ENCODE results near the gene SNCG.
"Not testable (repeated sequence)": the region's sequence is repeated elsewhere in the genome, so short reads cannot be mapped to it uniquely, and the experiment has no call there.

SNCG gene

GRCh38 chr10:86944907-86945306 is 13.5 kb upstream of the SNCG start:
- in situ Hi-C loops (cut with MboI; ENCODE audit: low sequenced_read_pairs): no loop called here

- in situ Hi-C loops (cut with MboI; ENCODE audit: low sequenced_read_pairs): no loop called here
Observed at GRCh38 chr10:86945361-86946212, 12.8 kb upstream of the SNCG start.

GRCh38 chr10:86946213-86947155 is 11.9 kb upstream of the SNCG start:
- in situ Hi-C loops (cut with MboI; ENCODE audit: low sequenced_read_pairs): no loop called here

- in situ Hi-C loops (cut with MboI; ENCODE audit: low sequenced_read_pairs): not testable (repeated sequence)
Observed at GRCh38 chr10:86947806-86948205, 10.6 kb upstream of the SNCG start.

GRCh38 chr10:86950349-86950748 is 8.1 kb upstream of the SNCG start:
- in situ Hi-C loops (cut with MboI; ENCODE audit: low sequenced_read_pairs): no loop called here

- in situ Hi-C loops (cut with MboI; ENCODE audit: low sequenced_read_pairs): no loop called here
Observed at GRCh38 chr10:86951184-86951761, 7.1 kb upstream of the SNCG start.

GRCh38 chr10:86952106-86952505 is 6.3 kb upstream of the SNCG start:
- in situ Hi-C loops (cut with MboI; ENCODE audit: low sequenced_read_pairs): no loop called here

GRCh38 chr10:86952697-86953096 is 5.7 kb upstream of the SNCG start:
- in situ Hi-C loops (cut with MboI; ENCODE audit: low sequenced_read_pairs): not testable (repeated sequence)

GRCh38 chr10:86953747-86954680 is 4.4 kb upstream of the SNCG start:
- in situ Hi-C loops (cut with MboI; ENCODE audit: low sequenced_read_pairs): no loop called here

- in situ Hi-C loops (cut with MboI; ENCODE audit: low sequenced_read_pairs): no loop called here
Observed at GRCh38 chr10:86954681-86955500, 3.5 kb upstream of the SNCG start.

- in situ Hi-C loops (cut with MboI; ENCODE audit: low sequenced_read_pairs): no loop called here
Observed at GRCh38 chr10:86955501-86956194, 2.8 kb upstream of the SNCG start.

- in situ Hi-C loops (cut with MboI; ENCODE audit: low sequenced_read_pairs): no loop called here
Observed at GRCh38 chr10:86956195-86956847, 2.1 kb upstream of the SNCG start.

GRCh38 chr10:86956848-86957448 is 1.5 kb upstream of the SNCG start:
- in situ Hi-C loops (cut with MboI; ENCODE audit: low sequenced_read_pairs): no loop called here

- in situ Hi-C loops (cut with MboI; ENCODE audit: low sequenced_read_pairs): no loop called here
Observed at GRCh38 chr10:86957471-86958115, 806 bp upstream of the SNCG start, which contains the start of gene MMRN2. Gene MMRN2 (minus strand): TSS chr10:86957615. CDS start chr10:86957541, 74 bp downstream.

GRCh38 chr10:86958901-86959736 is 720 bp downstream of the SNCG start:
- in situ Hi-C loops (cut with MboI; ENCODE audit: low sequenced_read_pairs): no loop called here

- in situ Hi-C loops (cut with MboI; ENCODE audit: low sequenced_read_pairs): no loop called here
Observed at GRCh38 chr10:86959737-86960002, 1.3 kb downstream of the SNCG start.
